K562 (cell line): Measurements from ENCODE around the gene IZUMO4. TPM values are rescaled to one million over a fixed set of nuclear protein-coding genes. Genes with fewer than 3 reads are reported as not detected.

Source experiments
- COPS2 ChIP-seq: fragments of 450-650 bp; conservative IDR thresholded peaks from 2 replicates; pipeline ENCODE4 v1.6.1; 2016; ENCODE audit warnings: mild to moderate bottlenecking, moderate library complexity
- CTBP1 ChIP-seq: fragments of 450-650 bp; IDR thresholded peaks from 2 replicates; pipeline ENCODE4 v1.6.1; 2016; ENCODE audit warnings: borderline replicate concordance
- DIDO1 ChIP-seq: fragments of 450-650 bp; IDR thresholded peaks from 2 replicates; pipeline ENCODE4 v1.6.1; 2016; ENCODE audit warnings: low read depth, missing biosample characterization, missing genetic modification characterization
- HDAC1 ChIP-seq, 2 experiments: fragments of 450-650 bp; IDR thresholded peaks; 2 replicates each; pipeline ENCODE4 v1.6.1; 2016 to 2017; ENCODE audit warnings: inconsistent platforms in 1 of 2, mild to moderate bottlenecking in 1 of 2, moderate library complexity in 1 of 2
- JUN ChIP-seq, 2 experiments: sonication (generic) in 1 of 2; formaldehyde crosslinking in 1 of 2; IDR thresholded peaks; 2 replicates each; pipeline versions ENCODE4 v1.6.1 to v1.8.0; 2012 to 2022; ENCODE audit warnings: borderline replicate concordance in 2 of 2, mild to moderate bottlenecking in 2 of 2, improper control_type of control experiment in 1 of 2, low read depth in 1 of 2, low read length in 1 of 2, missing genetic modification reagents in 1 of 2
- JUND ChIP-seq, 2 experiments: IDR thresholded peaks; 2 replicates in 1 of 2; 3 replicates in 1 of 2; pipeline ENCODE4 v1.6.1; 2011; ENCODE audit warnings: borderline replicate concordance in 2 of 2, low read depth in 2 of 2, low read length in 2 of 2, improper control_type of control experiment in 1 of 2, missing biosample characterization in 1 of 2, missing genetic modification characterization in 1 of 2, missing genetic modification reagents in 1 of 2
- NEUROD1 ChIP-seq: fragments of 150-350 bp; IDR thresholded peaks from 2 replicates; pipeline ENCODE4 v1.6.1; 2014; ENCODE audit warnings: borderline replicate concordance, low read length, low read depth; ENCODE audit not compliant: partially characterized antibody
- SIN3B ChIP-seq: fragments of 450-650 bp; IDR thresholded peaks from 2 replicates; pipeline ENCODE4 v1.6.1; 2017; ENCODE audit warnings: low read depth, mild to moderate bottlenecking, moderate library complexity
- XRCC5 ChIP-seq: fragments of 200-400 bp; formaldehyde crosslinking; IDR thresholded peaks from 2 replicates; pipeline ENCODE4 v1.6.1; 2017; ENCODE audit warnings: low read depth, mild to moderate bottlenecking, low read length
- ZKSCAN1 ChIP-seq: fragments of 150-350 bp; IDR thresholded peaks from 2 replicates; pipeline ENCODE4 v1.6.1; 2016; ENCODE audit warnings: low read depth, low read length
- ZNF143 ChIP-seq: sonication (generic); formaldehyde crosslinking; IDR thresholded peaks from 2 replicates; pipeline ENCODE4 v1.9.0; 2022; ENCODE audit warnings: mild to moderate bottlenecking, missing genetic modification reagents
- ZNF589 ChIP-seq: fragments of 200-800 bp; sonication (Bioruptor generic); IDR thresholded peaks from 2 replicates; pipeline ENCODE4 v1.6.1; 2016; ENCODE audit warnings: low read depth, missing genetic modification characterization, missing compliant biosample characterization
- ZNF644 ChIP-seq: fragments of 200-800 bp; sonication (Bioruptor generic); IDR thresholded peaks from 2 replicates; pipeline ENCODE4 v1.6.1; 2016; ENCODE audit warnings: low read depth, missing genetic modification characterization, missing compliant biosample characterization
- polyA plus RNA-seq, 8 experiments: library from polyadenylated mRNA; depleted of rRNA in 4 of 8; stranded (reverse) in 5 of 8; unstranded in 3 of 8; fragments of >200 nt; fragmentation: Nextera tagmentation in 2 of 8; fragmentation: Illumina TruSeq in 1 of 8; extraction: Ambion mirVana in 2 of 8; extraction: Trizol in 1 of 8; gene quantifications; 2 replicates each; pipeline versions ENCODE4 v1.2.1 to v1.2.3, GENCODE V29; 2011 to 2014; ENCODE audit warnings: inconsistent platforms in 1 of 8, missing spikeins in 1 of 8
- total RNA-seq, 7 experiments: library from RNA; depleted of rRNA in 6 of 7; stranded (reverse); fragments of >200 nt in 6 of 7; fragmentation: Illumina TruSeq in 2 of 7; extraction: Trizol in 2 of 7; gene quantifications; 2 replicates each; pipeline versions ENCODE4 v1.2.1 to v1.2.3, GENCODE V29; 2011 to 2021; ENCODE audit warnings: low replicate concordance in 1 of 7
- TF ChIP-seq, protein P1 (sequence below): fragments of 200-800 bp; sonication (Bioruptor generic); IDR thresholded peaks from 2 replicates; pipeline ENCODE4 v1.6.1; 2017; ENCODE audit warnings: missing genetic modification characterization, missing compliant biosample characterization
- TF ChIP-seq, protein P2 (sequence below): sonication (generic); formaldehyde crosslinking; IDR thresholded peaks from 2 replicates; pipeline ENCODE4 v1.9.0; 2022; ENCODE audit warnings: mild to moderate bottlenecking, missing genetic modification reagents

IZUMO4 gene
- total and polyA plus RNA-seq, 9 of the 15 experiments (the other 6 are each of a cell fraction or from before 2014, with no cell fraction given), result 0.07 to 3.9 (median 1.2) TPM

DNA sequence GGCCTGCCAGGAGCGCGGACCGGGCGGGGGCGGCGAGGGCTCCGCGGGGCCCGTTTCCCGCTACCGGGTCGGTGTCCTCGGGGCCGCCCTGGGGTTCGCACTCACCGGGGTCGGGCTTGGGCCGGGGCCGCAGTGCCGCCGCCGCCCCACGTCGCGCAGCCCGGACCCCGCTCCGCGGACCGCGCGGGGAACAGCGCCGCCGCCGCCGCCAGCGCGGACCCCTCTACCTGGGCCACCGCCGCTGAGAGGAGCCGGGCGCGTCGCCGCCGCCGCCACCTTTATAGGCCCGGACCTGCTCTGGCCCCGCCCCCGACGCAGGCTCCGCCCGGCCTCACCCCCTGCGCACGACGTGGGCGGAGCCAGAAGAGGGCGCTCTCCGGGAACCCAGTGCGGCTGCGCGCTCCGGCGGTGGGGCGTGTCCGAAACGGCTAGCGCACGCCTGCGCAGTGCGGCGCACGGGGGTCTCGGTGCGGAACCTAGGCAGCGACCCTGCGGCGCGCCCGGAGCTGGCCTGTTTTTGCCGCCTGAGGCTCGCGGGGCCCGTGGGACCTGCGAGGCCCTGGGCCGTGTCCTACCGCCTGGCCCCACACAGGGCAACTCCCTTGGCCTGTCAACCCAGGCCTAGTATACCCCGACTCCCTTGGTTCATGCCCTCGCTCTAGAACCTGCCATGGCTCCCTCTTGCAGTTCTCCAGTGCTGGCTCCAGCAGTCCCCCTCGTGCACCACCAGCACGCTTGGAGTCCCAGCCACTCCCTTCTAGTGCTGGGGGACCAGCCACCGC lies 45.5 kb upstream of the IZUMO4 start, which contains the start of gene MKNK2 (continued):
- TF ChIP-seq HDAC1 (IDR thresholded peaks at IDR 0.05) (peak in 1 of 2 experiments; percentile 68; a peak in 1 of 4 replicates), SIN3B (peak; percentile 83), CTBP1 (peak; percentile 85), NEUROD1 (peak; percentile 28), XRCC5 (0 out of 2 replicates have a peak, but pooled peaks have one; percentile 13), ZKSCAN1 (peak; percentile 11; the same call in 1 of the 2 replicates), COPS2 (no peak), ZNF644 (tag) (0 out of 2 replicates have a peak, but pooled peaks have one; percentile 29), ZNF143 (peak; percentile 44; the same call in 1 of the 2 replicates), DIDO1 (tag) (no peak), JUN (IDR thresholded peaks at IDR 0.05; ENCODE audit: borderline replicate concordance, low read depth, low read length) (0 out of 2 replicates have a peak, but pooled peaks have one; percentile 25), JUN (CRISPR knock-in tag; IDR thresholded peaks at IDR 0.05; ENCODE audit: borderline replicate concordance) (no peak), ZNF589 (CRISPR knock-in tag) (peak; percentile 56; the same call in 1 of the 2 replicates), JUND (IDR thresholded peaks at IDR 0.05; ENCODE audit: borderline replicate concordance, low read depth, low read length) (peak; percentile 56; the same call in 1 of the 2 replicates), JUND (tag; IDR thresholded peaks at IDR 0.05; ENCODE audit: borderline replicate concordance, low read depth, low read length) (no peak; the same call in 2 of the 3 replicates)
- TF ChIP-seq, protein P1, sequence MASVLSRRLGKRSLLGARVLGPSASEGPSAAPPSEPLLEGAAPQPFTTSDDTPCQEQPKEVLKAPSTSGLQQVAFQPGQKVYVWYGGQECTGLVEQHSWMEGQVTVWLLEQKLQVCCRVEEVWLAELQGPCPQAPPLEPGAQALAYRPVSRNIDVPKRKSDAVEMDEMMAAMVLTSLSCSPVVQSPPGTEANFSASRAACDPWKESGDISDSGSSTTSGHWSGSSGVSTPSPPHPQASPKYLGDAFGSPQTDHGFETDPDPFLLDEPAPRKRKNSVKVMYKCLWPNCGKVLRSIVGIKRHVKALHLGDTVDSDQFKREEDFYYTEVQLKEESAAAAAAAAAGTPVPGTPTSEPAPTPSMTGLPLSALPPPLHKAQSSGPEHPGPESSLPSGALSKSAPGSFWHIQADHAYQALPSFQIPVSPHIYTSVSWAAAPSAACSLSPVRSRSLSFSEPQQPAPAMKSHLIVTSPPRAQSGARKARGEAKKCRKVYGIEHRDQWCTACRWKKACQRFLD (CRISPR knock-in tag), result peak; percentile 87; the same call in 1 of the 2 replicates
- TF ChIP-seq, protein P2, sequence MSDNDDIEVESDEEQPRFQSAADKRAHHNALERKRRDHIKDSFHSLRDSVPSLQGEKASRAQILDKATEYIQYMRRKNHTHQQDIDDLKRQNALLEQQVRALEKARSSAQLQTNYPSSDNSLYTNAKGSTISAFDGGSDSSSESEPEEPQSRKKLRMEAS (CRISPR knock-in tag), result peak; percentile 64
